SU-DHL-6 (cell line): Measurements from ENCODE around the gene GATAD2B.

Experiments
- CTCF ChIP-seq: fragments of 200-600 bp; sonication (generic); IDR thresholded peaks from one replicate; pipeline ENCODE4 v1.5.1; 2017; ENCODE audit warnings: antibody characterized with exemption, mild to moderate bottlenecking, low read length, moderate library complexity; ENCODE audit not compliant: insufficient read depth, poor library complexity, severe bottlenecking
- EZH2phosphoT487 ChIP-seq: fragments of 200-600 bp; sonication (generic), shearing (Covaris generic); conservative IDR thresholded peaks from 2 replicates; pipeline ENCODE4 v1.6.1; 2018; ENCODE audit warnings: mild to moderate bottlenecking, antibody characterized with exemption, low read length, moderate library complexity, mixed read lengths

- TF ChIP-seq CTCF (no peak), EZH2phosphoT487 (no peak)
Measured at GRCh38 chr1:153776845-153777370, 145.9 kb downstream of the GATAD2B start.
